Urinary bladder (tissue), 4 donors: ENCODE data around the gene SUMO1. TPM values are rescaled to one million over a fixed set of nuclear protein-coding genes. Genes with fewer than 3 reads are reported as not detected.
"Not testable (repeated sequence)": the region's sequence is repeated elsewhere in the genome, so short reads cannot be mapped to it uniquely, and the experiment has no call there.

Experiments used
- DNase-seq: peaks from one replicate; pipeline ENCODE4 v3.0.0-alpha.2; 2015; ENCODE audit errors: extremely low spot score
- H3K27ac ChIP-seq: one replicate; pipeline ENCODE4 v1.5.1; 2013; ENCODE audit warnings: low read depth, mild to moderate bottlenecking, moderate library complexity
- H3K36me3 ChIP-seq: one replicate; pipeline ENCODE4 v1.6.1; 2013; ENCODE audit warnings: mild to moderate bottlenecking, moderate library complexity; ENCODE audit not compliant: insufficient read depth
- H3K4me1 ChIP-seq: one replicate; pipeline ENCODE4 v1.6.1; 2013; ENCODE audit warnings: mild to moderate bottlenecking, moderate library complexity; ENCODE audit not compliant: insufficient read depth
- H3K4me3 ChIP-seq: one replicate; pipeline ENCODE4 v1.5.1; 2013; ENCODE audit warnings: low read depth, low read length
- WGBS: extraction: QIAGEN DNeasy Blood & Tissue Kit; methylation state at CpG from one replicate; pipeline ENCODE4 v1.1.7; 2013; 5-methylcytosine and 5-hydroxymethylcytosine counted together
- polyA plus RNA-seq: library from polyadenylated mRNA; stranded (reverse); fragments of 200-250 nt; gene quantifications from one replicate; pipeline ENCODE4 v1.2.3, GENCODE V29; 2013
- total RNA-seq: library from RNA; depleted of rRNA; stranded (reverse); fragments of >200 nt; gene quantifications from one replicate; pipeline ENCODE4 v1.2.3, GENCODE V29; 2014
- donor health status: healthy with polysubstance abuse.
- donor health status: healthy.

SUMO1 gene
- total and polyA plus RNA-seq, 2 donors = 72.7 to 134 TPM

DNA sequence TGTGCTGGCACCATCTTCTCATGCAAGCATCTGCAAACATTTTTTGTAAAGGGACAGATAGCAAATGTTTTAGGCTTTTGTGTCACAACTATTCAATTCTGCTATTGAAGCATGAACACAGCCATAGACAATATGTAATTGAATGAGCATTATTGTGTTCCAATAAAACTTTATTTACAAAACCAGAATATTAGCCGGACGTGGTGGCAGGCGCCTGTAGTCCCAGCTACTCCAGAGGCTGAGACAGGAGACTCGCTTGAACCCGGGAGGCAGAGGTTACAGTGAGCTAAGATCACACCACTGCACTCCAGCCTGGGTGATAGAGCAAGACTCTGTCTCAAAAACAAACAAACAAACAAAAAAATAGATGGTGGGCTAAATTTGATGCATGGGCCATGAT, 9.3 kb upstream of the SUMO1 start:
- DNase-seq, H3K36me3 ChIP-seq, H3K27ac ChIP-seq, H3K4me3 ChIP-seq, H3K4me1 ChIP-seq: not testable (repeated sequence)
- 96% methylated on average over 5 of the region's 5 CpGs for WGBS

DNA sequence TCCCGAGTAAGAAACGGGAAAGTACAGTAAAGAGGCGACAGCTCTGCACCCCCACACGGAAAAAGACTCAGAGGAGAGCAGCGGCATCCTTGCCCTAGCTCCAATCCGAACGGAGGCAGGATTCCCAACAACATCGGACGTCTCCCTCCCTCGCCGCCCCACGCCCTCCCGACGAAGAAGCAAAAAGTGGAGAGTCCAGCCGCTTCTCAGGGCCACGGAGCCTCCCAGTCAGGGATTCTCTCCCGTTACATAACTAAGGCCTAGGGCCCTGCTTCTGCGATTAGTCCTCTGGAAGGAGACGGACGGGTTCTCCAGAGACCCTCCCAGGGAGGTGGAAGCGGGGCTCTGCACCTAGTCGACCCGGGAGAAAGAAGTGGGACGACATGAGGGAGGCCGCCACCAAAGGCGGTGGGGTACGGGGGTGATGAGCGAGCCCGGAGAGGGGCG, 587 bp downstream of the SUMO1 start:
- DNase-seq = no peak
- Histone ChIP-seq H3K27ac (peak overlapping the region; percentile 33), H3K4me3 (peak overlapping the region; percentile 91), H3K4me1 (no peaks in the 10 kb centered on the region), H3K36me3 (no peaks in the 10 kb centered on the region)
- WGBS = under 1% methylated on average over 30 of the region's 30 CpGs

DNA sequence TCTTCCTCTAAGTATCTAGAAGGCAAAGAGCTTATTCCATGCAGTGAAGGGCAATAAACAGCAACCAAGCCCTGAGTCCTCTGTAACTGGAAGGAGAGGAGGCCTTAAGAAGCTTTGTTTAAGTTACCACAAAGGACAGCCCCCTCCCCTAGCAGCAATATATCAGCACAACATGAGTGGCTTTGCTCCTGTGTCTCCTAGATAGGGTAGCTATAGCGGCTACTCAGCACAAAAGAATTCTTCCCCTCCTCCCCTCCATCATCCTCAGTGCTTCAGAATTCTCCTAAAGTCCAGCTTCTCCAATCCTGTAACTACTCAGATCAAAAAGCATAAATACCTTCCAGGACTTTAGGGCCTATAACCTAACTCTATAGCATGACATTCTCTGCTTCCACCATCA, 16.5 kb downstream of the SUMO1 start:
- Histone ChIP-seq H3K27ac (no peak overlapping the region), H3K36me3 (no peaks in the 10 kb centered on the region), H3K4me1 (no peaks in the 10 kb centered on the region), H3K4me3 (no peak overlapping the region)
- DNase-seq = no peak
- WGBS = 55% methylated on average over 1 of the region's 1 CpG

DNA sequence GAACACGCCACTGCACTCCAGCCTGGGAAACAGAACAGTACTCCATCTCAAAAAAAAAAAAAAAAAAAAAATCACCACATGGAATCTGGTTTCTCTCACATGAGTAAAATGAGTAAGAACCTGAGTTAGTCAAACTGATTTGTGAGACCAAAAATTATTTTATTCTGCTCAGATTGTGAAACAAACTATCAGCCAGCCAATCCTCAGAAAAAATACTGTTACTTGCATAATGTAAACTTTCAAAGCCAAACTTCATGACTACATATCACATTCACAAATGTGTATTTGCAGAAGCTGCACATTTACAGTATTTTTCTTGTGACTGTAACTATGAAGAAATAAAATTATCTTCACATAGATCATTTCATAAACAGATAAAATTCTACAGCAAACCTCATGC, 23.2 kb downstream of the SUMO1 start:
- Histone ChIP-seq H3K4me3 (no peak overlapping the region), H3K36me3 (no peaks in the 10 kb centered on the region), H3K4me1 (no peaks in the 10 kb centered on the region), H3K27ac (no peak overlapping the region)
- WGBS = 97% methylated on average over 1 of the region's 1 CpG
- DNase-seq = no peak

DNA sequence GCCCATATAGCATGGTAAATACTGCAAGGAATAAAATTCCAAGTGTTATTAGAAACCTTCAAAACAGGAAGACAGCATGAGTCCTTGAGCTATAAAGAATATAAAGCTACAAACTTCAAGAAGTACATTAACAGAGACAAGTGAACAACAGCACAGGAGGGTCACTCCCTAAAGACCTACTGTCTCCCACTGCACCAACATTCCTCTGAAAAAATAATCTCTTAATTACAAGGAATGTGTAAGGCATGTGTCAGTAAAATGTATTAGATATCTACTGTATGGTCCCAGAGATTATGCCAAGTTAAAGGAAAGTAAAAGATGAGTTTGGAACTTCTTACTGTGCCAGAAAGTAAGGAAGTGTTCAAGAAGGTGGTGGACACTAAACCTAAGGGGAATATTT, 29.9 kb downstream of the SUMO1 start:
- DNase-seq = no peak
- H3K4me3 ChIP-seq = no peak overlapping the region
- H3K36me3 ChIP-seq = no peaks in the 10 kb centered on the region
- no peaks in the 10 kb centered on the region for H3K4me1 ChIP-seq
- H3K27ac ChIP-seq = no peak overlapping the region

DNA sequence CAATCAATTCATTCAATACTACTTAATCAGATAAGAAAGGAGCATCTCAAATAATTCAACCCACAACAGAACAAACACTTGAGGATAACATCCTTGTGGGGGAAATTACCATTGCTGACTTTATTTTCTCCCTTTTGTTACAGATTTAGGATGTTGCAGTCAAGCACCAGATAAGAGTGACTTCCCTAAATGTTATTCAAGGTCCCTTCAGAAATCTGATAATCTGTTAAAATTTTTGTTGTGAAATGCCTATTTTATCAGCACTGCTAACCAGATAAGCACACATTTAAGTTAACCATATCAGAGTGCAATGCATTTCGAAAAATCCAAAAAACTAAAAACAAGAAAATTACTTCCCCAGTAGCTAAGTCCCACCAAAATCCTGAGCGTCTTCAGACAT, 33.5 kb downstream of the SUMO1 start:
- H3K4me1 ChIP-seq = no peaks in the 10 kb centered on the region
- H3K4me3 ChIP-seq = no peak overlapping the region
- WGBS = 90% methylated on average over 2 of the region's 2 CpGs
- no peaks in the 10 kb centered on the region for H3K36me3 ChIP-seq
- DNase-seq = no peak
- no peak overlapping the region for H3K27ac ChIP-seq

DNA sequence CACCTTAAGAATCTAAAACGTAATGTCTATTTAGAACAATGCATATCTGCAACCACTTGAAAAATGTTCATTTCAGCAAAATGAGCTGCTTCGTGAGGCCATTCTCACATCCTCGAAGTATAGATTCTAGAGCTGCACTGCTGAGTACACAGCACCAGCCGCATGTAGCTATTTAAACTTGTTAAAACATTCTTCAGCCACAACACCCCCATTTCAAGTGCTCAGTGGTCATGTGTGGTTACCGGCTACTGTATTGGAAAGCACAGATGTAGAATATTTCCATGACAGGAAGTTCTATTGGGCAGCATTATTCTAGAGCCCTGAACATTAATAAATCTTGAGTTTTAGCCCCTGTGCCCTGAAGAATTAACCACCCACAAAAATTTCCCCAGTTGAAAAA, 35.0 kb downstream of the SUMO1 start:
- 94% methylated on average over 5 of the region's 5 CpGs for WGBS
- H3K4me1 ChIP-seq = no peaks in the 10 kb centered on the region
- no peak overlapping the region for H3K27ac ChIP-seq
- H3K4me3 ChIP-seq = no peak overlapping the region
- DNase-seq = no peak
- H3K36me3 ChIP-seq = no peaks in the 10 kb centered on the region

DNA sequence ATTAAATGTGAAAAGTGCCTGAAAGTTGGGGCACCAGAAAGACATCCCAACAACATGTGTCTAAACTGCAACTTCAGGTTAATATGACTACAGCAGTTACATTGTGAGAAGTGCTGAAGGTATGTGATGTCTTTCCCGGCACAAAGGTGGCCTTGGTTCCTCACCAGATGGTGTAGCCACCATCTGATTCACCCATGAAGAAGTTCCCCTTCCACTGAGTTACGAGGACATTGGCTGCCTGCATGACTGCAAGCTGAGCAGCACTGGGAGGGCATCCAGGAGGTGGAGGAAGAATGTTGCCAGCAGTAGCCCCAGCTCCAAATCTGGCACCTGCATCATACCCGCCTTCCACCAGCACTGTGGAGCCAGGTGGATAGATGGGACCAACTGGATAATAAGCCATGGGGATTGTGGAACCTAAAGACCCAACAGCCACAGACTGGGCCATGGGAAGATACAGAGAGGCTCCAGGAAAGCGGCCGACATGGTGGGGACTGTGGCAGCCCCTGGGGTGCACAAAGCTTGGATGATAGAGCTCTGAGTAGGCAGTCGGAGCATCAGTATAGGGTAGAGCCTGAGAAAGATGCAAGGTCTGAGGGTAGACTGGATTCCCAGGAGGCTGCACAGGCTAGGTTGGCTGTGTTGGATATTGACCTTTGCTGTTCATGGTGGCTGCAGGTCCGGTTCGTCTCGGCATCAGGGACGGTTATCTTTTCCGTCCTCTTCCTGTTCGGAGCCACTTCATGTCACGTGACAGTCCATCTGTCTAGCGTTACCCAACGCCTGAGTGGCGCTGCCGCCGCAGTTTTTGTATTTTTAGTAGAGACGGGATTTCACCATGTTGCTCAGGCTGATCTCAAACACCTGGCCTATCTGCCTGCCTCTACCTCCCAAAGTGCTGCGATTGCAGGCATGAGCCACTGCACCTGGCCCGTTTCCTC, 36.9 kb downstream of the SUMO1 start:
- H3K4me3 ChIP-seq = no peak overlapping the region
- no peak for DNase-seq
- no peaks in the 10 kb centered on the region for H3K4me1 ChIP-seq

DNA sequence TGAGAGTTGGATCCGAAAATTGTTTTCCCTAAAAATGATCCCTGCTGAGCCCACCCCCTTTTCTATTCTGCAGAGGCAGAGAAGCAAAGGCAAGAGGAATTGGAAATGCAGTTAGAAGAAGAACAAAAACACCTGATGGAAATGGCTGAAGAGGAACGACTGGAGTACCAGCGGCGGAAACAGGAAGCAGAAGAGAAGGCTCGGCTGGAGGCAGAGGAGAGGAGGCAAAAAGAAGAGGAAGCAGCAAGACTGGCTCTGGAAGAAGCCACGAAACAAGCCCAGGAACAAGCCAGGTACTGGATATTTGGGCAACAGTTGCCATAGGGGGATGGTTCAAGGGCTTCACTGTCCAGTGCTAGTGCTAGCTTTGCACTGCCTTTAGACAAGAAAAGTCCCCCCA, 41.7 kb downstream of the SUMO1 start:
- DNase-seq = no peak
- Histone ChIP-seq H3K27ac (no peak overlapping the region), H3K36me3 (no peaks in the 10 kb centered on the region), H3K4me1 (no peaks in the 10 kb centered on the region), H3K4me3 (no peak overlapping the region)
- 75% methylated on average over 6 of the region's 6 CpGs for WGBS

More for the DNA sequence above, 36.9 kb downstream of the SUMO1 start:
- WGBS = 87% methylated on average over 21 of the region's 21 CpGs
- no peak overlapping the region for H3K27ac ChIP-seq
- no peaks in the 10 kb centered on the region for H3K36me3 ChIP-seq

DNA sequence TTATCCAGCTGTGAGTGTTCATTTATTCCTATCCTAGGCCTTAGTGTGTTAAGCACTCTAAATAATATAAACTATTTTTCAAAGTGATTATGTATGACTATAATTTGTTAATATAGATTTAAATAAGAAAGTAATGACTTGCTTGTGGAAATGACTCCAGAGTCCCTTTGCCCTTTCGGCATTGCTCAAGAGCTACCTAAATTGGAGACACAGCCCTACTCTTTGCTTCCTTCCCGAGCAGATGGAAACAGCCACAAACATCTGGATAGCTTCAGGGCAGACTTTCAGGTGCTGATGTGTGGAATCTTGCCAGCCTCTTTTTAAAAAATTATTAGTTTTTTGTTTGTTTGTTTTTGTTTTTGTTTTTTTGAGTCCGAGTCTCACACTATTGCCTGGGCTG, 44.0 kb downstream of the SUMO1 start:
- Histone ChIP-seq H3K4me3 (no peak overlapping the region), H3K36me3 (no peaks in the 10 kb centered on the region), H3K27ac (no peak overlapping the region), H3K4me1 (no peaks in the 10 kb centered on the region)
- DNase-seq = no peak
- 81% methylated on average over 3 of the region's 3 CpGs for WGBS

DNA sequence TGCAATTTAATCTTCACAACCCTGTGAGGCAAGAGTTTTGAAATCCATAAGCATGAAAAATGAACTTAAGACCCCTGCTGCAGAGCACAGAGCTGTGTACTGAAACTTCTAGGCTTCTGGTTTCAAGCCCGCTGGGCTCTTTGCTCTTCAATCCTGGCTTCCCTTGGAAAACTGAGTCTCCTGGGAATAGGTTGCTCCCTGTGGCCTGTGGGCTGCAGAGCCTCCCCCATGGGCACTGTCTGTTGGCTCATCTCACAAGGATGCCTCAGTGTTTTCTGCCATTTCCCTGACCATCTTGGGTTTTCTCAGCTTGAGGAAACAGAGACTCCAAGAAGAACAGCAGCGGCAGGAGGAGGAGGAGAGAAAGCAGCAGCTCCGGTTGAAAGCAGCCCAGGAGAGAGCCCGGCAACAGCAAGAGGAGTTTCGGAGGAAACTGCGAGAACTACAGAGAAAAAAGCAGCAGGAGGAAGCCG, 44.5 kb downstream of the SUMO1 start:
- no peak for DNase-seq
- Histone ChIP-seq H3K27ac (no peak overlapping the region), H3K4me3 (no peak overlapping the region), H3K4me1 (no peaks in the 10 kb centered on the region), H3K36me3 (no peaks in the 10 kb centered on the region)
- 77% methylated on average over 7 of the region's 7 CpGs for WGBS

DNA sequence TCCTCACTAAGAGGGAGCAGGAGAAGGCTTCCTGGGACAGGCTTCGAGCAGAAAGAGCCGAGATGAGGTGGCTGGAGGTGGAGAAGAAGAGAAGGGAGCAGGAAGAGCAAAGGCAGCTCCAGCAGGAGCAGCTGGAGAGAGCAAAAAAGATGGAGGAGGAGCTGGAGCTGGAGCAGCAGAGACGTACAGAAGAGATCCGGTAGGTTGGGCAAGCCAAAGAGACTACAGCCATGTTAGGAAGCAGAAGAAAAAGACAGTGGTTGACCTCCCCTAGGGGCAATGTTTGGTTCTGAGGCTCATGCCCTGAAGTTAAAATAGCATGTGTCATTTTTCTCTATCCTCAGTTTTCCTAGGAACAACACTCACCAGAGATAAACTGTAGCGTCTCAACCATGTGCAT, 45.1 kb downstream of the SUMO1 start:
- Histone ChIP-seq H3K4me1 (no peaks in the 10 kb centered on the region), H3K27ac (no peak overlapping the region), H3K36me3 (no peaks in the 10 kb centered on the region), H3K4me3 (no peak overlapping the region)
- no peak for DNase-seq
- WGBS = 90% methylated on average over 5 of the region's 5 CpGs

DNA sequence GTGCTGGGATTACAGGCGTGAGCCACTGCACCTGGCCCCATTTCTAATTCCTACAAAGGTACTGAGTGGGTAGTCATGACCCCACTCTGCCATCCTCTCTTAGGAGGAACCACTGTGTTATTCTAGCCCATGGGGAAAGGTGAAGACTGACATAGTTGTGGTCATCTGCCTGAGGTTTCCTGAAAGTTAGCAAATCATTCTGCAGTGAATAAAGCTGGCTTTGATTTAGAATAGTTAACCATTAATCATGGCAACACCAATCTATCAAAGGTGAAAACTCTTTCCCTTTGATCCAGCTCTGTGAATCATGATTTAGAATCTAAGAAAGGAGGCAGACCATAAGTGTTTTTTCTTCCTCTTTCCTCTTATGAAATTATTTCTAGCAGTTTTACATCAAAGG, 50.8 kb downstream of the SUMO1 start:
- DNase-seq = no peak
- 77% methylated on average over 1 of the region's 1 CpG for WGBS
- H3K27ac ChIP-seq = no peak overlapping the region

DNA sequence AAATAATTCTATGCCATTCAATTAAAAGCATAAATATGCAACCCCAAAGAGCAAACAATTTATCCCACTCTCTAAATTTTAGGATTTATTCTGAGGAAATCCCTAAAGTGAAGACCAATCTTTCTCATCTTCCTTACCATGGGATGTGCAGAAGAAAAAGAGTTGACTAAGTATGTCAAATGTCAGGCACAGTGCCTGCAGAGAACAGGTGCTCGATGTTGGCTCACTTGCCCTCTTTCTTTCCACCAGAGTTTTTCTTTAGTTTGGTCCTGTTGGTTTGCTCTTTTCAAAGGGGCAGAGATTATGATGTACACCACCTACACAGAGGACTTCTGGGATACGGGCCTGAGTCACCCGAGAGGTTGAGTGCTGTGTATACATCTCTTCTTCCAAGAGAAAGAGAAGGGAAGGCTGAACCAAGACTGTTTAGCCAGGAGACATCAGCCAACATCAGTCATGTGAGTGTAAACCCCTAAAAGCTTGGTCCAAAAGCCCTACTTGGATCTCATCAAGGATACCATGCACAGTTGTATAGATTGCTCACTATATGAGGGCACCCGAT, 51.7 kb downstream of the SUMO1 start:
- Histone ChIP-seq H3K27ac (no peak overlapping the region), H3K4me1 (no peaks in the 10 kb centered on the region), H3K4me3 (no peak overlapping the region), H3K36me3 (no peaks in the 10 kb centered on the region)
- no peak for DNase-seq
- WGBS = 93% methylated on average over 4 of the region's 4 CpGs

More for the DNA sequence above, 50.8 kb downstream of the SUMO1 start:
- Histone ChIP-seq H3K4me1 (no peaks in the 10 kb centered on the region), H3K4me3 (no peak overlapping the region), H3K36me3 (no peaks in the 10 kb centered on the region)
